Keratinocyte (primary cell): ENCODE data around the gene SRGAP2.
"Not testable (repeated sequence)": the region's sequence is repeated elsewhere in the genome, so short reads cannot be mapped to it uniquely, and the experiment has no call there.

ENCODE experiments used
- CTCF ChIP-seq, 3 experiments: IDR thresholded peaks in 1 of 3; conservative IDR thresholded peaks in 1 of 3; optimal IDR thresholded peaks in 1 of 3; 2 replicates in 2 of 3; 3 replicates in 1 of 3; pipeline versions ENCODE3 to v1.5.1; 2011; ENCODE audit warnings: low read length in 3 of 3, mild to moderate bottlenecking in 3 of 3, moderate library complexity in 2 of 3, control low read depth in 1 of 3, inconsistent platforms in 1 of 3; ENCODE audit not compliant: insufficient read depth in 2 of 3; ENCODE audit errors: extremely low read depth in 1 of 3
- EZH2 ChIP-seq: IDR thresholded peaks from one replicate; pipeline ENCODE4 v1.6.1; 2012; ENCODE audit warnings: inconsistent platforms, mild to moderate bottlenecking, low read length, moderate library complexity

- not testable (repeated sequence) for TF ChIP-seq CTCF (optimal IDR thresholded peaks at IDR 0.05 in 1 of 3, IDR thresholded peaks at IDR 0.05 in 1 of 3, conservative IDR thresholded peaks at IDR 0.05 in 1 of 3; ENCODE audit: extremely low read depth in 1 of 3, insufficient read depth in 2 of 3, low read length in 3 of 3); EZH2
Measured at GRCh38 chr1:206215600-206216392, 12.5 kb downstream of the SRGAP2 start.
